ENCODE results near the gene BCR. TPM values are rescaled to one million over a fixed set of nuclear protein-coding genes. Genes with fewer than 3 reads are reported as not detected.

The BCR gene
- total and polyA plus RNA-seq, 2 of the 13 experiments (the other 11 are each of a cell fraction or from before 2014, with no cell fraction given) = 19.9 to 33.6 TPM

GRCh38 chr22:23152238-23153114 is 27.8 kb upstream of the BCR start (continued):
- 0 out of 2 replicates have a peak, but pooled peaks have one; percentile 29 for TF ChIP-seq POLR2G (IDR thresholded peaks at IDR 0.05; ENCODE audit: low read depth, low read length)
- no peak for TF ChIP-seq LRRFIP1 (CRISPR knock-in tag; conservative IDR thresholded peaks at IDR 0.05)
- peak; percentile 79 for TF ChIP-seq ELF1 (CRISPR knock-in tag; IDR thresholded peaks at IDR 0.05)
- TF ChIP-seq ZNF124 (CRISPR knock-in tag; IDR thresholded peaks at IDR 0.05) = 0 out of 2 replicates have a peak, but pooled peaks have one; percentile 20
- TF ChIP-seq CSRNP1 (CRISPR knock-in tag; IDR thresholded peaks at IDR 0.05) = peak; percentile 35; the same call in 1 of the 2 replicates
- peak; percentile 62 for TF ChIP-seq ASH2L (IDR thresholded peaks at IDR 0.05; ENCODE audit: insufficient read length, low read depth, low read length)
- TF ChIP-seq ARID5B (CRISPR knock-in tag; IDR thresholded peaks at IDR 0.05) = peak; percentile 67
- no peak for TF ChIP-seq ATF7 (IDR thresholded peaks at IDR 0.05)
- no peak for TF ChIP-seq ATF7 (CRISPR knock-in tag; IDR thresholded peaks at IDR 0.05)
- TF ChIP-seq ETS1 (CRISPR knock-in tag; IDR thresholded peaks at IDR 0.05) = no peak
- 0 out of 2 replicates have a peak, but pooled peaks have one; percentile 18 for TF ChIP-seq PHF20 (CRISPR knock-in tag; IDR thresholded peaks at IDR 0.05)
- no peak for TF ChIP-seq HNRNPK (IDR thresholded peaks at IDR 0.05; ENCODE audit: low read depth, low read length, poor library complexity, severe bottlenecking)
